ENCODE data around the gene TFF1.
"Not testable (repeated sequence)": the region's sequence is repeated elsewhere in the genome, so short reads cannot be mapped to it uniquely, and the experiment has no call there.

TFF1 gene

DNA sequence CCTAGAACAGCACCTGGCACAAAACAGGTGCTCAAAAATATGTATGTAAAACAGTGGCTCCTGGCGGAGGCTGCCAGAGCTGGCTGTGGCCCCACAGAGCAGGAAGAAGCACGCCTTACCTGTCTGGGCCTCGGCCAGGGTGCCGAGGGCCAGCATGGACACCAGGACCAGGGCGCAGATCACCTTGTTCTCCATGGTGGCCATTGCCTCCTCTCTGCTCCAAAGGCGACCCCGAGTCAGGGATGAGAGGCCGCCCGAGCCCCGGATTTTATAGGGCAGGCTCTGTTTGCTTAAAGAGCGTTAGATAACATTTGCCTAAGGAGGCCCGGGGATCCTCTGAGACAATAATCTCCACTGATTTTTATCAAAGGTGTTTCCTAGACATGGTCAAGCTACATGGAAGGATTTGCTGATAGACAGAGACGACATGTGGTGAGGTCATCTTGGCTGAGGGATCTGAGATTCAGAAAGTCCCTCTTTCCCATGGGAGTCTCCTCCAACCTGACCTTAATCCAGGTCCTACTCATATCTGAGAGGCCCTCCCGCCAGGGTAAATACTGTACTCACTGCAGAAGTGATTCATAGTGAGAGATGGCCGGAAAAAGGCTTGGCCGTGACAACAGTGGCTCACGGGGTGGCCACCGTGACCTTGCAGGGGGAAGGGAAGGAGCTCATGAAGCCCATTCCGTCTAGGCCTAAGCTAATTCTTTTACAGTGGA lies at the start of gene TFF1:
TSS of gene TFF1 (minus strand) at position 244 of the 719 bp plus-strand sequence. CDS start at position 204, 40 bp downstream.
- no peak for DNase-seq (ENCODE audit: low read depth in 2 of 2)

DNA sequence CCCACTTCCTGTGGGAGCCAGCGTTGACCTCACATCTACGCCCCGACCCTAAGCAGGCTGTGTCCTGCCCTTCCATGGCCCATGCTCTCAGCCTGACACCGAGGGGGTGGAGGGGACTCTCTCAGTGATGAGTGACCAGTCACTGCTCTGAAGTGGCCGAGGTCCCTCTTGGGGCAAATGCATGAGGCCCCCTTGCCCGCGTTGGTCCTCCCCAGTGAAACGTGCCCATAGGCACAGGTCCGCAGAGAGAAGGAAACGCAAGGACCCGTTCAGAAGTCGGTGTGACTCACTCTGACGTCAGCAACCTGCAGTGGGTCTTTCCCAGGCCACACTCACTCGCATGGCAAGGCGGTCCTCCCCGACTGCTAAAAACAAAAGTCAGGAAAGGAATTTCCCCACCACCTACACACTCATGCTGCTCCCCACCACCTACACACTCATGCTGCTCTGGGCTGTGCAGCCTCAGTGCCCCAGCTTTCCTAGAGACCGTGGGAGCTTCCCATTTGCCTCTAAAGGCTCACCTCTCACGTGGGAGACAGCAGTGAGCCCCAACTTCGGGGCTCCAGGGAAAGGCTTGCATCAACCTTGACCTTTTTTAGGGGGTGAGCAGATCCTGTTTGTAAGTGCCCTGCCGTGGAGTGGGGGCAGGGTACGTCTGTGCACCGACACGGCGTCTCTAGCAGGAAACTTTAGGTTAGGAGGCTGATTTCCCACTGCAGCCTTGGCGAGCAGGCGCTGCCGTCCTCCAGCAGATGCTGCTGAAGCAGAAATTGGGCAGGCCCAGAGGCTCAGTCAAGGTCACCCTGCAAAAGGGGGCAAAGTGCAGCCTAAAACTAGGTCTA lies 48.8 kb upstream of the TFF1 start:
- no peak for DNase-seq (ENCODE audit: low read depth in 2 of 2)

DNA sequence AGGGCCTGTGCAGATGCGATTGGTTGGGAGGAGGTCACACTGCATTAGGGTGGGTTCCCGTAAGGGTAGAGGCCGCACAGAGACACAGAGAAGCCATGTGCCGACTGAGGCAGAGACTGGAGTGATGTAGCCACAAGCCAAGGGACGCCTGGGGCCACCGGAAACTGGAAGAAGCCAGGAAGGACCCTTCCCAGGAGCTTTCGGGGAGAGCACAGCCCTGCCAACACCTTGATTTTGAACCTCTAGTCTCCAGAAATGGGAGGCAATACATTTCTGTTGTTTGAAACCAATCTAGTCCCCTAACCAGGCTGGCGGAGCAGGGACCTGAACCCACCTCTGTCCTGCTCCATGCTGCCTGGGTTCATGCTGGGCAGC lies 48.2 kb upstream of the TFF1 start:
- DNase-seq (ENCODE audit: low read depth in 2 of 2): no peak

DNA sequence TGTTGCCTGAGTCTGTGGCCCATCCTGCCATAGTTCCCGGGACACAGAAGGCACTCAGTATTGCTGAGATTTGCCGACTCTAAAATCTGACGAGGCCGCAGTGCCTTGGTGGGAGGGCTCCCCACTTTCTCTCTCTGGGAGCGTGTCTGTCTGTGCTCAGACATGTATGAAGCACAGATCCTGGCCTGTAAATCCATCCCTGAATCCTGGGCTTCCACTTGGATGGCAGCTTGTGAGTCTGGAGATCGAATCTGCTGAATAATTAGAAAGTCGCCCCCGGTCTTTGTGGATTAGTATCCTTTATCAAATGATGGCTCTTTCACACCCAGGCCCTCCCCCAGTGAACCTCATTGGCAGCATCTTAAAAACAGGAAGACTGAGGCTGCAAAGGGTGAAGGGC lies 47.7 kb upstream of the TFF1 start:
- DNase-seq (ENCODE audit: low read depth in 2 of 2): no peak

DNA sequence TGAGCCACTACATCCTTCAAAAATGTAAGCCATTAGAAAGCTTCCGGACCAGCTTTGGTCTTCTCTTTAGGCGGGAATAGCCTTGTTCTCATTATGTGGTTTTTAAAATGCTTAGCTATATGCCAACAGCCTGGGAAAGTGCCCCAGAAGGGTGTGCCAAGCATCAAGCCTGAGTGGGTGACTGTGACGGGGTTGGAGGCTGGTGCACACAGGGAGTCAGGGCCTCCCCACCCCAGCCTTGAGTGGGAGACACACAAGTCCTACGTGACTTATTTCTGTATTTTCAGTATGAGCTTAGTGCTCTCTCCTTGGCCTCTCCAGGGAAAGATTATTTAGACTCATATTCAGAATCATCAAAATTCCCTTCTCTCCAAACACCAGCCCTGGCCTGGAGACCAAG lies 47.2 kb upstream of the TFF1 start:
- no peak for DNase-seq (ENCODE audit: low read depth in 2 of 2)

DNA sequence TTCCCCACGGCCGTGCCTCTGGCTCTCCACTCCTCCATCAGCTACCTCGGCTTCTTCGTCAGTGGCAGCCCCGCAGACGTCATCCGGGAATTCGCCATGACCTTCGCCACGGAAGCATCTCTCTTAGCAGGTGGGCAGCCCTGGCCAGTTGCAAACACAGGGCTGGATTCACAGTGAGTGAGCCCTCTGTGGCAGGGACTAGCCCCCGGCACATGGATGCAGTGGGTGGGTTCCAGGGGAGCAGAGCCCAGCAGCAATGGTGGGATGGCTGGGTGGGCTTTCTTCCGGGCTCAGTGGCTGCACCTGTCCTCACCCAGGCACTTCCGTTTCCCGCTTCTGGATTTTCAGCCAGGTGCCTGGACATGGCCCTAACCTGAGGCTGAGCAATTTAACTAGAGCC lies 46.8 kb upstream of the TFF1 start:
- no peak for DNase-seq (ENCODE audit: low read depth in 2 of 2)

DNA sequence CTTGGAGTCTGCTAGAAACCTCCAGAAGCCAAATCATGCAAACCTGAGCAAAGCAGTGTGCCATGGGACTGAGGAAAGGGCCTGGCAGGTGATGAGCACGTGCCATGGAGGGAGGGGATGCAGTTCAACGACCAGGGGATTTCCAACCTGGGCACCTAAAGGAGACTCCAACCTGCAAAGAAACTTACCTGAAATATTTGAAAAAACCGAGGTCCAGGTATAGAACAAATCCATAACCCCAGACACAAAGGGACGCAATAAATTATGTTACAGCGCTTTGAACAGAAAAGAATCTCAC lies 46.2 kb upstream of the TFF1 start:
- DNase-seq (ENCODE audit: low read depth in 2 of 2): no peak

DNA sequence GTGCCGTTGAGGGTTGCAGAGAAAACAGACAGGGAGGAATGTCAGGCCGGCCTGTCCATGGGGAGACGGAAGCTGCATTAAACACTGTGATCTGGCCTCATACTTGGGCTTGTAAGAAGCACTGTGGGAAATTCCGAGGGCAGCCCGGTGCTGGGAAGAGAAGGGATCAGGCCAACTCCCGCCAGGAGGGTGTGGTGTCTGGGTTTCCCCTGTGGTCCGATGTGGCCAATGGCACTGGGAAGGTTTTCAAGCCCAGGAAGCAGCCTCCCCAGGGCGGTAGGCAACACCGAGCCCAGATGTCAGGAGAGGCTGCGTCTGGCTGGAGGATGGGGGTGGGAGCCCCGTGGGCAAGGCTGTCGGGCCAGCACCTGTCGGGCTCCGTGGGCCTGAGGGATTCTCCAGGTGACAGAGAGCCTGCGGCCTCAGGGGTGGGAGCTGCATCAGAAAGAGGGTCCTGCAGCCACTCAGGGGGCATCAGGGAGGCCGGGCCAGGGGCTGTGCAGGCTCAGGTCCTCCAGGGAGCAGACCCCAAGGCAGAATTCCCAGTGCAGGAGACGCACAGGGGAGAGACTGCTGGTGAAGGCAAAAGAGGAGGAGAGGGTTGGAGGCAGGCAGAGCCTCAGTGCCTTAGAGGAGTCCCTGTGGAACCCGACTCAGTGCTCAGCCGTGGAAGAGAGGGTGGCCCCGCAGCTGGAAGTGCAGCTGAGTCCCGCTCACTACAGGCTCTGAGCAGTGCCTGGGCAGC lies 45.7 kb upstream of the TFF1 start:
- DNase-seq (ENCODE audit: low read depth in 2 of 2): no peak

DNA sequence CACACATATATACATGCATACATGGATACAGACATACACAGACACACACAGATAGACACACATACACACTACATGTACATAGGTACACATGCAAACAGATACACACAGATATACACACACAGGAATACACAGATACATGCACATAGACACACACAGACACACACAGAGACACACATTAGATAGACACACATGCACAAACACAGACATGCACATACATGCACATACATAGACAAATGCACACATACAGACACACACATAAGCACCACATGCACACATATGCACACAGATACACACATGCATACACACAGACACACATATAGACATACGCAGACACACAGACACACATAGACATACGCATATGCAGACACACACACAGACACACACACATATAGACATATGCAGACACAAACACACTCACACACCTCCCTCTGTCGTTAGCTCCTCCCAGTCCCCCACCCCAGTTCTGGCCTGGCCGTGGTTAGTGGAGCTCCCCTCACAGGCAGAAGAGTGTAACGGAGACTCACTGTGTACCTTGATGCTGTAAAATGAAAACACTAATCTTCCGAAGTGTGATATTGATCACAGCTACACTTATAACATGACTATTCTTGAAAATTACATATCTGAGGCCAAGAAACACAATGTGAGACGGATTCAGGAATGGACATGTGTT lies 45.0 kb upstream of the TFF1 start:
- no peak for DNase-seq (ENCODE audit: low read depth in 2 of 2)

DNA sequence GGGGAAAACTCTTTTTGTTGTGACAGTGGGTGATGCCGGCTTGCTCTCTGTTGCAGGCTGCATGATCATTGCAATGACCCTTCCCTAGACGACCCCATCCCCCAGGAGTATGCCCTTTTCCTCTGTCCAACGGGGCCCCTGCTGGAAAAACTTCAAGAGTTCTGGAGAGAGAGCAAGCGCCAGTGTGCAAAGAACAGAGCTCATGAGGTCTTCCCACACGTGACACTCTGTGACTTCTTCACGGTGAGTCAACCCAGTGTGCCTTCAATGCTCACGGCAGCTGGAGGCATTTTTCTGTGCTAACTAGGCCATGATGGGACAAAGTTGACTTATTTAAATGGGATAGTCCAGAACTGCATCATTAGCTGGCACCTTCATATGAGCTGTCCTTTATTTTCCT lies 43.0 kb upstream of the TFF1 start:
- DNase-seq (ENCODE audit: low read depth in 2 of 2): no peak

DNA sequence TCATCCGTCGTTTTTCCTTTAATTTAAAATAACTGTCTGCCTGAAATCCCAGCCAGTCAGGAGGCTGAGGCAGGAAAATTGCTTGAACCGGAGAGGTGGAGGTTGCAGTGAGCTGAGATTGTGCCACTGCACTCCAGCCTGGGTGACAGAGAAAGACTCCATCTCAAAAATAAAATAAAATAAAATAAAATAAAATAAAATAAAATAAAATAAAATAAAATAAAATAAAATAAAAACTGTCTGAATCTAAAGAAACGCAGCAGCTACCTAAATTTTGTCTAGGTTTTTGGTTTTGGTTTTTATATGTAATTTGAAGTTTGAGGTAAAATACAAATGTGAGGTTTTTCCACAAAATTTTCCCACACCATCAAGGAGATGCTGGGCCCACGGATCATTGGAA lies 42.4 kb upstream of the TFF1 start:
- not testable (repeated sequence) for DNase-seq (ENCODE audit: low read depth in 2 of 2)

DNA sequence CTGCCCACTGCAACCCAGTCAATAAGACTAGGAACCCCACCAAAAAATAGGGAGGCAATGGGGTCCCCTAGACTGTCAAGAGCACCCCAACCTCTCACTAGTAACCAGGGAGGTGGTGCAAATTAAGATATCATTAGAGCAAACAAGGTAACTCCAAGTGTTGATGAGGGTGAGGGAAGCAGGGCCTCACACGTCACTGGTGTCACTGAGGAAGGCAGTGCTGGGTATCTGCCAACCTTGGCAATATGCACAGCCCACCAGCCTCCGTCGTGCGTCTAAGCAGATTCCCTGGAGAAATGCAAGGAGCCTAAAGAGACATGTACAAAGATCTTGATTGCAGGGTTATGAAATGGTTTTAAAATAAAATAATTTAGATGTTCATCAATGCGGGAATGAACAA lies 41.1 kb upstream of the TFF1 start:
- no peak for DNase-seq (ENCODE audit: low read depth in 2 of 2)

DNA sequence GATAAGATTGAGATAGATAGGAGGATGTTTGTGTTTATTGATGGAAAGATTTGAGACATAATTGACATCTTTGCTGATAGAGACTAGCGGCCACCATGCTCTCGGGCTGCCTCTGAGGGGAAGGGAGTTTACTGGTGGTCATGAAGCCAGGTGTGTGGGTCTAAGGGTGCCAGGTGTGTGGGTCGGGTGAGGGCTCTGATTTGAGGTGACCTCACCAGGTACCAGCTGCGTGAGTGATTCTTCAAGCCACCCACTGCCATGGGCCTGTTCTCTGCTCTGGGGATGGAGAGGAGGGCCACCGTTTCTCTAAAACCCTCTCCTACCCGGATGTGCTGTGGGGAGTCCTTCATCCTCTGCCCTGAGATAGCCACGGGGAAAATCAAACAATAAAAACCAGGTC lies 40.5 kb upstream of the TFF1 start:
- no peak for DNase-seq (ENCODE audit: low read depth in 2 of 2)

DNA sequence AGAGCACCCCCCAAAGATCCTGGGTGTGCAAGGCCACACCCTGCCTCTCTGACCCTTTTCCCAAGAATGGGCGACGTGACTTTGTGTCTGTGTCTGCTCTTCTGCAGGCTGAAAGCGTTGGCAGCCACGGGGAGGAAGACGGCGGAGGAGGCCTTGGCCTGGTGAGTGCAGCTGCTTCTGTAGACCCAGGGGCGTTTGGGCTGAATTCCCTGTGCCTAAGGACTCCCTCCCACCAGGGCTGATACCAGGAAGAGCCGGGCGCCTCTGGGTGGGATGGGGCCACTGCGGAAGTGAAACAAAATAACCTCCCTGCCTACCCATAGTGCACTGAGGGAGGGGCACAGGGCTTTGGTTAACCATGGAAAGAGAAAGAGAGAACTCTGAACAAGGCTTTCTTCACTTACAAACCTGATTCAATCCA lies 39.9 kb upstream of the TFF1 start:
- no peak for DNase-seq (ENCODE audit: low read depth in 2 of 2)

DNA sequence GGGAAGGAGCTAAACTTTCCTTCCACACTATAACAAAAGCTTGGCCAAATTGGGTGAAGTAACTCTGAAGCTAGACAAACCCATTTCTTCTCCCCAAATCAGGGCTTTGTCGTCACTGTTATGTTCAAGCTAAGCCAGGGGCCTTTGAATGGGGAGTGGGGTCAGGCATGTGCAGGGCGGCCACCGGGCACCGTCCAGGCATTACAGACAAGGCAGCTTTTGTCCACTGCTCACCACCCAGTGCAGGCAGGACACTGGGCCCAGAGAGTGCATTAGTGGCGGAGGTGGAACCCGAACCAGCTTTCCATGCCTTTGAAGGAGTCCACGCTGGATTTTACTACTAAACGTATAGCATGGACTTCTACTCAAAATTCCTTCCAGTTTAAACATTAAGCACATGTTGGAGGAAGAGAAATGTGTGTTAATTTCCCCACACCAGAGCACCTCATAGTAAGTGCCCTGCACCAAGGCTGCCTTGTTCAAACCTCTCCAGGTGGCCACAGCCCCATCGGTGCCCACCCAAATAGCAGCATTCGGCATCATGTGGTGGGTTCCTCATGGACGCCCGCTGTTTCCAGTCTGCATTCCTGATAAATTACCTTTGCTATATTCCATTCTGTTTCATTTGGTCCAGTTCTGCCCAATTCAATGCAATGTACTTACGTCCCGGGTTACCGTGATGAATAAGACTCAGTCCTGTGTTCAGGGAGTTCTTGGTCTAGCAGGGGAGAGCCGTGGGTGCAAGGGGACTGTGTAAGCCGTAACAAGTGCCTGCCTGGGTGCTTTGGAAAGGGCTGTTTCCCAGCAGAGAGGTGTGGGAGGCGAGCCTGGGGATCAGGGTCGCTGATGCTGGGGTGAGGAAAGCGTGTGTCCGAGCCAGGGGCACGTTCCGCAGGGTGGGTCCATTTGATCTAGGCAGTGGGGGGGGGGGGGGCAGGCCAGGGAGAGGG lies 39.0 kb upstream of the TFF1 start:
- no peak for DNase-seq (ENCODE audit: low read depth in 2 of 2)

DNA sequence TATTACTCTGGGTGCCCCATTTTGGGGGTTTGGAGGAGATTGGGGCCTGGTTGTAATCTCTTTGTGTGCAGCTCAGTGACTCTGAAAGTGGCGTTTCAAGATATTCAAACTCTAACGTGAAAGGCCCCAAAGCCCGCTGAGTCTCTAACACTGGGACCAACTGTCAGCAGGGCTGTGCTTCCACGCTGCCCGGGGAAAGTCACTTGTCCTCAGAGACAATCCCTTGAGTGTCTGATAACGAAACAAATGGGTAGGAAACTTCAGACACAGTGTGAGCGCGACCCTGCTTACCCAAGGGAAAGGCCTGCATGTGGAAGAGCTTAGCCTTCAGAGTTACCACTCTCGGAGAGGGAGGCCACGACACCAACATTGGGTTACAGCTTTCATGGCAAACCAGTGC lies 38.2 kb upstream of the TFF1 start:
- DNase-seq (ENCODE audit: low read depth in 2 of 2): no peak

DNA sequence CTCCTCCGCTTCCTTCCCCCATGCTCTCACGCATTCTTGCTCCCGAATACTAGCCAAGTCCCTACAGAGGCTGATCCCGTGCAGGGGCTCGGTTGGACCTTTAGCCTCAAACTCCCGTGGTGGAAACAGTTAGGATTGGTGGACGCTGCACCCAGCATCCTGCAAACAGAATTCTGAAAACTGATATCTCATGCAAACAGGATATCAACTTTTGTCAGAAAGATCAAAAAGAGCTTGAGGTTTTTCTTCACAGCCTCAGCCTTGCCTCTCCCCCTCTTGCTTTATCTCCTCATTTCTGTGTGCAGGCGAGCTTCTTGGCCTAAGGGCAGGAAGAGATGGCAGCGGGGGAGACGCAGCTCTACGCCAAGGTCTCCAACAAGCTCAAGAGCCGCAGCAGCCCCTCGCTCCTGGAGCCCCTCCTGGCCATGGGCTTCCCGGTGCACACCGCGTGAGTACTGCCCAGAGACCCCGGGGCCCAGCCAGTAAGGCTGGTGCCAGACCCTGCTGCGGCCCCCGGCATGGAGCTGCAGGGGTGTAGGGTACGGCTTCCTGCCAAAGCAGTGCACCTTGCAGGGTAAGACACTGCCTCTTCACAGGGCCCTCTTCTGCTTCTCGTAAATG lies 37.4 kb upstream of the TFF1 start, which contains the start of gene UBASH3A:
TSS of gene UBASH3A (plus strand) at position 292 of the 621 bp plus-strand sequence. CDS start at position 336, 44 bp downstream.
- no peak for DNase-seq (ENCODE audit: low read depth in 2 of 2)

DNA sequence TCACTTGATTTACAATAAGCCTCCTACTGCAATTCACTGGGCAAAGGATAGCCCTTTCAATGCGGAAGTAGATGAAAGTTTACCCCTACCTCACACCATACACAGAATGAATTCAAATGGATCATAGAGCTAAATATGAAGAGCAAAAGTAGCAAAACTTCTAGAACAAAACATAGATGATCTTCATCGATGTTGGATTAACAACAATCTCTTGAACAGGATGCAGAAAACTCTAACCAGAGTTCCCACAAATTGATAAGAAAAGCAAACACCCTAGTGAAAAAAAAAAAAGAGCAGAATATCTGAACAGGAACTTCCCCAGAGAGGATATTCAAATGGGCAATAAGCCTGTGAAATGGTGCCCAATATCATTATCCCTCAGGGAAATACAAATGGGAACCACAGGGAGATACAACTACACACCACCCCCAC lies 35.5 kb upstream of the TFF1 start:
- no peak for DNase-seq (ENCODE audit: low read depth in 2 of 2)

DNA sequence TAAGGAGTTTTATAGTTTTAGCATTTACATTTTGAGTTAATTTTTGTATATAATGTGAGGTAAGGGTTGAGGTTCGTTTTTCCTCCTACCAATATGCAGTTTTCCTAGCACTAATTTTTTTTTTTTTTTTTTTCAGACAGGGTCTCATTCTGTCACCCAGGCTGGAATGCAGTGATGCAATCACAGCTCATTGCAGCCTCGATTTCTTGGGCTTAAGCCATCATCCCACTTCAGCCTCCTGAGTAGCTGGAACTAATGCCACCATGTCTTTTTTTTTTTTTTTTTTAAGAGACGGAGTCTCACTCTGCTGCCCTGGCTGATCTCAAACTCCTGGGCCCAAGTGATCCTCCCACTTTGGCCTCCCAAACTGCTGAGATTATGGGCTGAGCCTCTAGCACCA lies 34.8 kb upstream of the TFF1 start:
- DNase-seq (ENCODE audit: low read depth in 2 of 2): no peak

DNA sequence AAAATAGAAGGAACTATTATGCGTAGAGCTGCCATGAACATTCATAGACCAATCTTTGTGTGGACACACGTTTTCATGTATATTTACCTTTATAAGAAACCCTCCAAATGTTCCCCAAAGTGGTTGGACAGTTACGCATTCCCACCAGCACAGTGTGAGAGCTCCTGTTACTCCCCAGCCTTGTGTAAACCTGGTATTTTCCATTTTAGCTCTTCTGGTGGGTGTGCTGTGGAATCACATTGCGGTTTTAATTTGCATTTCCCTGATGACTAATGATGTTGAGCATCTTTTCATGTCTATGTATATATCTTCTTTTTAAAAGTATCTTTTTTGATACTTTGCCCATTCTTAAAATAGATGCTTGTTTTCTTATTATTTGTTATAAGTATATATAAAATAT lies 34.2 kb upstream of the TFF1 start:
- no peak for DNase-seq (ENCODE audit: low read depth in 2 of 2)
